Memory B cell (primary cell): ENCODE data around the gene MT4.

Source experiments
- ATAC-seq: fragments of 150-1000 bp; cut with Tn5 transposase; 2 replicates; pipeline ENCODE4 v1.10.0; 2021; ENCODE audit warnings: low read depth, mild to moderate bottlenecking, moderate library complexity
- DNase-seq, 2 donors: peaks; one replicate each; pipeline ENCODE4 v3.0.0; 2022; ENCODE audit warnings: low spot score in 2 of 2
- H3K27ac Mint-ChIP-seq: one replicate; pipeline ENCODE4 v1.8.0; 2022; ENCODE audit warnings: mild to moderate bottlenecking, moderate library complexity, mixed read lengths
- H3K27me3 Mint-ChIP-seq: one replicate; pipeline ENCODE4 v1.8.0; 2022; ENCODE audit warnings: mixed read lengths
- H3K36me3 Mint-ChIP-seq: one replicate; pipeline ENCODE4 v1.8.0; 2022; ENCODE audit warnings: mild to moderate bottlenecking, mixed read lengths
- H3K4me1 Mint-ChIP-seq: one replicate; pipeline ENCODE4 v1.8.0; 2022; ENCODE audit warnings: mixed read lengths
- H3K4me3 Mint-ChIP-seq: one replicate; pipeline ENCODE4 v1.8.0; 2022; ENCODE audit warnings: mild to moderate bottlenecking, moderate library complexity, mixed read lengths
- H3K9me3 Mint-ChIP-seq: one replicate; pipeline ENCODE4 v1.8.0; 2022; ENCODE audit warnings: mixed read lengths

The MT4 gene

DNA sequence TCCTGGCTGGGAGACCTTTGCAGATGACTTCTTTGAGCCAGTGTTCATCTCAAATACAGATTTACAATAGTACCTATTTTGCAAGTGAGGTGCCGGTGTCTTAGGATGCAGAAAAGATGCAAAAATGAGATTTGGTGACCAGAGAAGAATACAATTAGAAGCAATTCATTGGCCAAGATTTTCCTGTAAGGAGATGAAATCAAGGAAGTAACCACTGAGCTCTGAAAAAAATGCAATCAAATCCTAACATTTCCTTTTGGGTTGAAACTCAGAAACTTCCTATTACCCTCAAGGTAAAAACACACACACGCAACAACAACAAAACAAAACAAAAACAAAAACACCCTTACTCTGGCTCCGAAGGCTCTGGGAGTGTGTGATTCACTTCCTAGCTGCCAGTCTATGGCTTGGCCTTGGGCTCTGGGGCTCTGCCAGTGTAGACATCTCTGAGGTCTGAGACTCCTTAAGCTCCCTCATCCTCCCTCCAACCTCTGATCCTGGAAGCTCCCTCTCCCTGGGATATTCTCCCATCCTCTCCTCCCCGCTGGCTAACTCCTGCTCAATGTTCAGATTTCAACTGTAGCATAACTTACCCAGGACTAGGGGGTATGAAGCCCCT, 16.8 kb upstream of the MT4 start:
- no peaks in the 10 kb centered on the region for H3K36me3 Mint-ChIP-seq
- H3K9me3 Mint-ChIP-seq, result peaks cover 3% of the 10 kb centered on the region
- no peak for DNase-seq
- ATAC-seq, result no peak
- H3K4me3 Mint-ChIP-seq, result no peak overlapping the region
- no peak overlapping the region for H3K27ac Mint-ChIP-seq
- H3K27me3 Mint-ChIP-seq, result peaks cover 7% of the 10 kb centered on the region
- H3K4me1 Mint-ChIP-seq, result peaks cover 7% of the 10 kb centered on the region

DNA sequence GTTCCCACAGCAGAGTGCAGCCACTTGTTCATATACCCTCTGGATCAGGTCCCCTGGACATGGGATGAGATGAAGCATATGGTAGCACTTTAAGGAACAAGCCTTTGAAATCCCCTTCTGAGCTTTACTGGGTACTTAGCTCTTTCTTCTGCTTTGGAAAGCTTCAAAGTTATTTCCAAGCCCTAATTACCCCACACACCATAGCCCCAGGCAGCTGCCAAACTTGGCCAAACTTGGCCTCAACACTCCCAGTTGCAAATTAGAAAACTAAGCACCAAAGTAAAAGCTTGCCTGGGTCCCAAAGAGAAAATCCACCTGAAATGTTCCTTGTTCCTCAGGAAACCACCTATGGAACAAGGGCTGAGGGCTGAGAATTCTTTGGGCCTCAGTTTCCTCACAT, 15.7 kb upstream of the MT4 start:
- no peak for DNase-seq
- peaks cover 2% of the 10 kb centered on the region for H3K36me3 Mint-ChIP-seq
- no peak overlapping the region for H3K27ac Mint-ChIP-seq
- H3K27me3 Mint-ChIP-seq, result peaks cover 14% of the 10 kb centered on the region
- ATAC-seq, result no peak
- H3K4me1 Mint-ChIP-seq, result peaks cover 7% of the 10 kb centered on the region
- no peak overlapping the region for H3K4me3 Mint-ChIP-seq
- peaks cover 3% of the 10 kb centered on the region for H3K9me3 Mint-ChIP-seq

DNA sequence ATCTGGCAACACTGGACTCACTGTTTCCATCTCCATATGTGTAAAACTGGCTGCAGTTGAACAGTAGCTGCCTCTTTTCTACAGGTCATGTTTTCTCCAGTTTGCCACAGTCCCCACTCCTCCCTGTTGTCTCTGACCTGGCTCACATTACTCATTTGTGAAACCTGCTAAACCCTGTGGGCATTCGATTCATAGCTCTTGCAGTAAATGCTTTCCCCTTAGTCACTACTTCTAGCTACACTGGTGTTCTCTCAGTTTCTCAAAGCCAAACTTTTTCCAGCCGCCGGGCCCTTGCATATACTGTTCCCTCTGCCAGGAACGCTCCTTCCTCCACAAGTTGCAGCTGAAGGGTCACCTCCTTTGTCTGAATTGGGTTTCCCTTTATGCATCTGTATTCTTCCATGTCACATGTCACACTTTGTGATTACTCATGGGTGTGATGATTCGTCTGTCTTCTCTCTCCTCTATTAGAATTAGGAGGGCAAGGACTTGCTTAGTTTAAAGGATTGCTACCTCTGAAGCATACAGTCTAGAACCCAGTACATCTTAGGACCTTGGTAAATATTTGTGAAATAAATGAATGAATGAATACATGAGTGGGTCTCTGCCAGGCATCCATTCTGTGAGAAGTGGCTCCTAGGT, 15.0 kb upstream of the MT4 start:
- H3K27me3 Mint-ChIP-seq, result peaks cover 14% of the 10 kb centered on the region
- H3K4me1 Mint-ChIP-seq, result peaks cover 7% of the 10 kb centered on the region
- peaks cover 2% of the 10 kb centered on the region for H3K36me3 Mint-ChIP-seq
- DNase-seq (no peak), ATAC-seq (no peak)
- peaks cover 3% of the 10 kb centered on the region for H3K9me3 Mint-ChIP-seq
- no peak overlapping the region for H3K4me3 Mint-ChIP-seq
- H3K27ac Mint-ChIP-seq, result no peak overlapping the region

DNA sequence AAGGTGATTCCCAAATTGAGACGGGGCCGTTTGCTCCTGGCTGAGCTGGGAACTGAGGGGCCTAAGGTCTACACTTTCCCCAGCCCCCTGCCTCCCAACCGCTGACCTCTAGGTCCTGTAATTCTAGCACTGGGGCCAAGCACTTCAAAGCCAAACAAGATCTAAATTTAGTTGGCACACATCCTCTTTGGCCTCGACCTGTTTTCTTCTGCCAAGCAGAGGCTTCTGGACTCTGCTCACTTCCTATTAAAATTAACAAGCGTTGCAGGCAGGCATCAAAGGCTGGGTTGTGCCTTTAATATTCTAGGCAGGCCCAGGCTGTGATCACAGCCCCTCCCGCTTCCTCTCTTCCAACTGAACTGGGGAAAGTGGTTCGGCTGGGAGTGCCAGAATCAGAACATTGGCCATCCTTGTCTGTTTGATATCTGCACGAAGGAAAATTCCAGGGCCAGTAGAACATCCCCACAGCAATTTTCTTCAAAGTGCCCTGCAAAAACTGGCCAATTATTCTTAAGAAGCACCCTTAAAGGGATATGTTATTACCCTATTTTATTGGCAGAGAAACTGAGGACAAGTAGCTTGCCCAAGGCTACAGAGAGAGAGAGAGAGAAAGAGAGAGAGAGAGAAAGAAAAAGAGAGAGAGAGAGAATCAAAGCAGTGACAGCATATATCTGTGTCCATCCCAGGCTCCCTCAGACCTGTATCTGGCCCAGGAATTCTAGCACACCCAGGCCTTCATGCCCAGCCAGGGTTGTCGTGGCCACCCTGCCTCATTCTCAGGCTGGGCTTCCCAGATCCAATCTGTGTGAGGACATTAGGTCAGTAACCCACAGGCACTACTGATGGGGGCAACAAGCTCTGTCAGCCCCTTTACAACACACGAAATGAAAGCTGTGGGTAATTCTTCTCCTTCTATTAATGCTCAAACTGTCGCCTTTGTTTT, 12.8 kb upstream of the MT4 start:
- Mint-ChIP-seq H3K9me3 (peaks cover 3% of the 10 kb centered on the region), H3K27me3 (peaks cover 14% of the 10 kb centered on the region), H3K4me1 (peaks cover 7% of the 10 kb centered on the region), H3K27ac (no peak overlapping the region), H3K36me3 (peaks cover 2% of the 10 kb centered on the region), H3K4me3 (no peak overlapping the region)
- DNase-seq, result no peak
- ATAC-seq, result no peak

DNA sequence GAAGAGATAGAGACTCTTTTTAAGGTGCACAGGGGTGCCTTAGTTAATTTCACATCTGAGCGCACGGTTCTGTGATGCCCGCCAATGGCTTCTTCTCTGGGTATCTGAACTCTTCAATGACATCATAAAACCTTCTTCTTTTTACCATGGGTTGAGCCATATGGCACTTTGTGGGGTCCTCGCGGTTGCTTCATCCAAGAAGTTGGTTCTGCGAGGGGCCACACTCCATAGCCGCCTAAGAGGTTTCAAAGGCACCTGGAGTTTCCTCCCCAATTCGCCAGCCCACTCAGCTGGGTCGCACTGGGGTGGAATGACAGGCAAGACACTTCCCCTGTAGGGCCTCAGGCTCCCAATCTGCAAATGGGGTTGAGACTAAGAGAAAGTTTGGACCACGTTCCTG, 10.4 kb upstream of the MT4 start:
- Mint-ChIP-seq H3K9me3 (peaks cover 3% of the 10 kb centered on the region), H3K4me3 (no peak overlapping the region), H3K27me3 (peaks cover 22% of the 10 kb centered on the region), H3K4me1 (no peaks in the 10 kb centered on the region), H3K36me3 (peaks cover 2% of the 10 kb centered on the region), H3K27ac (no peak overlapping the region)
- DNase-seq, result no peak
- no peak for ATAC-seq

DNA sequence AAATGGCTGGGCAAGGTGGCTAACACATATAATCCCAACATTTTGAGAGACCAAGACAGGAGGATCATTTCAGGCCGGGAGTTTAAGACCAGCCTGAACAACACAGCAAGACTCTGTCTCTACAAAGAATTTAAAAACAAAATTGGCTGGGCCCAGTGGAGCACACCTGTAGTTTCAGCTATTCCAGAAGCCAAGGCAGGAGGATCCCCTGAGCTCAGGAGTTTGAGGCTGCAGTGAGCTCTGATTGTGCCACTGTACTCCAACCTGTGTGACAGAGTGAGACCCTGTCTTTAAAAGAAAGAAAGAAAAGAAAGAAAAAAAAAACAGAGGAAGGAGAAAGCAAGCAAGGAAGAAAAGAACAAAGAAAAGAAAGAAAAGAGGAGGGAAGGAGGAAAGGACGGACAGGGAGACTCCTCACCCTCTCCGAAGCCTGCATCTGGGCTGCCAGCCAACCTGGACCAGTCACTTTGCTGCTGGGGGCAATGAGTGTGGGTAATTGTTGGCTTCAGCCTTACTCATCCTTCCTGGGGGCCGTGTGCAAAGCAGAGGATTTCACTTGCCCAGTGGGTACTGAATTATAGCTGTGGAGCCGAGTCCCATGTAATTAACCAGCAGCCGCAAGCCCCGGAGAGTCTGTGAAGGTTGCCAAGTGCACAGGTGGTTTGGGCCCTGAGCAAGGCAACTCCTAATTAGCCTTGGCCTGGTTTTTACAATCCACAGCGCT, 6.7 kb upstream of the MT4 start:
- ATAC-seq (no peak), DNase-seq (no peak)
- no peak overlapping the region for H3K4me3 Mint-ChIP-seq
- no peaks in the 10 kb centered on the region for H3K4me1 Mint-ChIP-seq
- H3K27ac Mint-ChIP-seq, result no peak overlapping the region
- peaks cover 22% of the 10 kb centered on the region for H3K27me3 Mint-ChIP-seq
- H3K36me3 Mint-ChIP-seq, result peaks cover 2% of the 10 kb centered on the region
- H3K9me3 Mint-ChIP-seq, result no peaks in the 10 kb centered on the region

DNA sequence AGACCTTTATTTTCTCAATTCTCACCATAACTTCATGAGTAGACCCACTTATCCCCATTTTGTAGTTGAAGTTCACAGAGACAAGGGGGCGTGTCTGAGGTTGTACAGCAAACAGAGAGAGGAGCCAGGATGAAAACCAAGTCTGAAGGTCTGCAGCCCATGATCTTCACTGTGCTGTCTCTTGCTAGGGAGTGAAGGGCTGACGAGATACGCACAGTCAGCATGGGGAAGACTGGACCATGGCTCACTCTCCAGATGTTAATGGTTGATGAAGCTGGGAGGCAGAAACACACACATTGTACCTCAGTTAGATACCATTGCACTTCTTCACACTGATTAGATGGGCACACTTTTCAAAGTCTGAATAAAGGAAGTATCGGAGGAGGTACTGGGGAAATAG, 5.8 kb upstream of the MT4 start:
- Mint-ChIP-seq H3K27me3 (peaks cover 16% of the 10 kb centered on the region), H3K9me3 (no peaks in the 10 kb centered on the region), H3K4me3 (no peak overlapping the region), H3K36me3 (no peaks in the 10 kb centered on the region), H3K27ac (no peak overlapping the region), H3K4me1 (no peaks in the 10 kb centered on the region)
- DNase-seq, result no peak
- no peak for ATAC-seq

DNA sequence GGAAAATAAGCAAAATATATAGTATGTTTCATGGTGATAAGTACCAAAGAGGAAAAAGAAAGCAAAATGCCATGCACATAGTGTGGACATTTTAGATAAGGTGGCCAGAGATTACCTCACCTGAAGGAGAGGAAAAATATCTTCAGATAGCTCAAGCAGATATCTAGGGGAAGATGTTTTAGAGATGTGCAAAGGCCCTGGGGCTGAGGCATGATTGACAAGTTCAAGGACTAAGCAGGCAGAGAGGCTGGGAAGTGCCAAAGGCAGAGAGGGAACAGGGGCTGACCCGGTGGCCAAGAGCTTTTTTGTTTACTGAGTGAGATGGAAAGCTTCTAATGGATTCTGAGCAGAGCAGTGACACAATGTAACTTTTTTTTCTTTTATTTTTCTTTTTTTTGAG, 4.4 kb upstream of the MT4 start:
- DNase-seq (no peak), ATAC-seq (no peak)
- H3K27ac Mint-ChIP-seq, result no peak overlapping the region
- H3K9me3 Mint-ChIP-seq, result no peaks in the 10 kb centered on the region
- no peaks in the 10 kb centered on the region for H3K4me1 Mint-ChIP-seq
- H3K27me3 Mint-ChIP-seq, result peaks cover 13% of the 10 kb centered on the region
- no peak overlapping the region for H3K4me3 Mint-ChIP-seq
- H3K36me3 Mint-ChIP-seq, result no peaks in the 10 kb centered on the region

DNA sequence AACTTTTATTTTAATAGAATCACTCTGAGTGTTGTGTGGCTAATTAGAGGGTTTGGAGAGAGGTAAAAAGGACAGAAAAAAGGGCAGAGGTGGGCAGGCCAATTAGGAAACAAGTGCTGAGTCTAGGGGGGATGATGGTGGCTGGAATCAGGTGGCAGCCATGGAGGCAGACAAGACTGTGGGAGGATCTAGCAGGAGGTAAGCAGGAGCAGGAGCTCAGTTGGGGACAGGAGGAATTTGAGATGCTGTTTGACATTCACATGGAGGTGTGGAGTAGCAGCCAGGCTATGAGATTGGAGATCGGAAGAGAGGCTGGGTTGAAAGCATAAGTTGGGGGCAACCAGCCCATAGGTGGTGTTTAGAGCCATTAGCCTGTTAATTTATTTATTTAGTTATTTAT, 3.7 kb upstream of the MT4 start:
- Mint-ChIP-seq H3K9me3 (no peaks in the 10 kb centered on the region), H3K4me3 (no peak overlapping the region), H3K27me3 (peaks cover 13% of the 10 kb centered on the region), H3K36me3 (no peaks in the 10 kb centered on the region), H3K27ac (no peak overlapping the region), H3K4me1 (no peaks in the 10 kb centered on the region)
- DNase-seq (no peak), ATAC-seq (no peak)

DNA sequence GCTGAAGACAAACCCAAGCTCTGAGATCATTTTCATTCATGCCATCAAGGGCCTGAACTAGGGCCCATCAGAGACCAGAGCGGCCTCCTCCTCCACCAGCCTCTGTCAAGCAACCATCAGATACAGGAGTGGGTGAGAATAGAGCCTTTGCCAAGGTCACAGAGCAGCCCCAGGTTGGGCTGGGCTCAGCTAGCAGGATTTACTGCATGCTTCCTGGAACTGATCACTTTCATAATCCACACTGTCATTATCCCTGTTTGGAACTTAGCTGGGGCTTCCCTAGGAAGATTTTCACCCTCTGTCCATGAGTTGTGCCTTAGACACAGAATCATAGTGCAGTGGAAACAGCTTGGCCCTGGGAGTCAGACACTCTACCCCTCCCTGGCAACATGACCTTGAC, 5.1 kb downstream of the MT4 start:
- Mint-ChIP-seq H3K4me3 (no peak overlapping the region), H3K9me3 (peaks cover 5% of the 10 kb centered on the region), H3K36me3 (peaks cover 1% of the 10 kb centered on the region), H3K4me1 (peaks cover 6% of the 10 kb centered on the region), H3K27ac (no peak overlapping the region), H3K27me3 (peaks cover 6% of the 10 kb centered on the region)
- ATAC-seq, result no peak
- no peak for DNase-seq

DNA sequence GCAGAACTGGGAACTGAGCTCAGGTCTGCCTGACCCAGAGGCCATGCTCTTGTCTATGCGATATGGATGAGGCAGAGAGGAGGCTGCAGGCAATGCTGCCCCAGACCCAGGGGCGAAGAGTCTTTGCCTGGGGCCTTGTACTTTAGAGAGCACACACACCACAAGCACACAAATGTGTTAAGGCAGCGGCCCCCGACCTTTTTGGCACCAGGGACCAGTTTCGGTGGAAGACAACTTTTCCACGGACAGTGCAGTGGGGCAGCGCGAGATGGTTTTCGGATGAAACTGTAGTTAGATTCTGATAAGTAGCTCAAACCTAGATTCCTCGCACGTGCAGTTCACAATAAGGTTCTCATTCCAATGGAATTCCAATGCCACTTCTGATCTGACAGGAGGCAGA, 6.7 kb downstream of the MT4 start:
- Mint-ChIP-seq H3K9me3 (peaks cover 5% of the 10 kb centered on the region), H3K36me3 (peaks cover 3% of the 10 kb centered on the region), H3K4me3 (no peak overlapping the region), H3K27me3 (peaks cover 5% of the 10 kb centered on the region), H3K27ac (no peak overlapping the region), H3K4me1 (peaks cover 3% of the 10 kb centered on the region)
- ATAC-seq (no peak), DNase-seq (no peak)

DNA sequence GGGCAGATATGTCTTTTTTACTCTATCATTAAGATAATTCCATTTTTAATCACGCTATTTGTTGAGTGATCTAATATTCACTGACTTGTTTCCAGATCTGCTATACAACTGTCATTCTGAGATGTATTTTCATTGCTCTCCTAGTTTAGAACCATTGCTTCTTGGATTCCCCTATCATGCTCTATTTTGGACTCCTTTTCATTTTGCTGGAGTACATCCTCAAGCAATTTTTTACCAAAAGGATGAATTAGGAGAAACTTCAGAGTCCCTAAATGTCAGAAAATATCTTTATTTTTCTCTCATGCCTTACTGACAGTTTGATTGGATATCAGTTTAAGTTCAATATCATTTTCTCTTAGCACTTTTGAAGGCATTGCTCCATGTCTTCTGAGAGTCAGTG, 9.8 kb downstream of the MT4 start:
- ATAC-seq (no peak), DNase-seq (no peak)
- peaks cover 2% of the 10 kb centered on the region for H3K27me3 Mint-ChIP-seq
- peaks cover 5% of the 10 kb centered on the region for H3K4me1 Mint-ChIP-seq
- H3K4me3 Mint-ChIP-seq, result no peak overlapping the region
- peaks cover 2% of the 10 kb centered on the region for H3K36me3 Mint-ChIP-seq
- no peak overlapping the region for H3K27ac Mint-ChIP-seq
- peaks cover 5% of the 10 kb centered on the region for H3K9me3 Mint-ChIP-seq

DNA sequence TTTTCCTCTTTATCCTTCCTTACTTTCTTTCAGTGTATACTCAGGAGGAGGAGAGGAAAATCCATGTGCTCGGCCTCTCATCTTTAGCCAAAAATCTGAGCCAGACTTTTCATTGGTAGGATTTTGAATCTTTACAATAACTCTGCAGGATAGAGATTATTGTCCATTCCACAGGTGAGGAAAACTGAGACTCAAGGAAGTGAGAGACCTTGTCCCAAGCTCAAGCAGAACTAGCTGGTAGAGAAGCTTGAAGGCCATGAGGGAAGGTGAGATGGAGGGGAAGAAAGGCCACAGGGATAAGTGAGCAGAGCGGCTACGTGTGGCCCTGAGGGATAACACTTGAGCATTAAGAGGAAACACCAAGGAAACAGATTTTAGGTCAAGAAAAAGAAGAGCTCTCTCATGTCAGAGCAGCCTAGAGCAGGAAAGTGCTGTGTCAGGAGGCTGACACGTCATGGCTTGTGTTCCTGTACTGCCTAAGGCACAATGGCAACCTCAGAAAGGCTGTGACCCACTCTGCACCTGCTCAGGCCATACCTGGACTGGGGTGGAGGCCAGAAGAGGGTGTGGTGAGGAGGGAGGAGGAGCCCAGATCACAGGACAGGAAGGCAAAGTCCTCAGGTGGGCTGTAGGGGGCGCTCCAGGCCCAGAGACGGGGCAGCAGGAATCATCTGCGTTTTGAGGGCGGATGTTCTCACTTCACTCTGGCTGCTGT, 11.9 kb downstream of the MT4 start:
- no peak overlapping the region for H3K4me3 Mint-ChIP-seq
- DNase-seq, result peak; percentile 67 to 76
- peaks cover 5% of the 10 kb centered on the region for H3K9me3 Mint-ChIP-seq
- peak; percentile 98 for ATAC-seq
- peaks cover 5% of the 10 kb centered on the region for H3K4me1 Mint-ChIP-seq
- H3K27ac Mint-ChIP-seq, result no peak overlapping the region
- peaks cover 2% of the 10 kb centered on the region for H3K27me3 Mint-ChIP-seq
- H3K36me3 Mint-ChIP-seq, result peaks cover 2% of the 10 kb centered on the region
